ENCODE measurements around the gene AKR7A2.

GRCh38 chr1:19356266-19356665, 44.3 kb upstream of the AKR7A2 start:
- TF ChIP-seq POLR2A (IDR thresholded peaks at IDR 0.05) (no peak), CTCF (IDR thresholded peaks at IDR 0.05) (no peak), POLR2AphosphoS5 (IDR thresholded peaks at IDR 0.05) (no peak)
